Astrocyte of the cerebellum (primary cell): Measurements from ENCODE around the gene CTSH.
A peak's percentile ranks its signal among the peaks of the same experiment; 100 is the strongest.

Experiments used
- DNase-seq: peaks from one replicate; pipeline ENCODE4 v3.0.0-alpha.2; 2011; ENCODE audit warnings: low read depth
- H3K4me3 ChIP-seq: 2 replicates; pipeline ENCODE4 v1.5.1; 2011; ENCODE audit warnings: mild to moderate bottlenecking, low read depth, low read length, moderate library complexity
- in situ Hi-C: cut with HindIII; loops from 2 replicates; pipeline ENCODE4 v1.10.0; 2017; ENCODE audit warnings: low sequenced_read_pairs
- TF ChIP-seq, protein P1 (sequence below): IDR thresholded peaks from 2 replicates; pipeline ENCODE4 v1.5.1; 2012; ENCODE audit warnings: low read length, low read depth, moderate library complexity, mild to moderate bottlenecking; ENCODE audit errors: missing control alignments

The CTSH gene

DNA sequence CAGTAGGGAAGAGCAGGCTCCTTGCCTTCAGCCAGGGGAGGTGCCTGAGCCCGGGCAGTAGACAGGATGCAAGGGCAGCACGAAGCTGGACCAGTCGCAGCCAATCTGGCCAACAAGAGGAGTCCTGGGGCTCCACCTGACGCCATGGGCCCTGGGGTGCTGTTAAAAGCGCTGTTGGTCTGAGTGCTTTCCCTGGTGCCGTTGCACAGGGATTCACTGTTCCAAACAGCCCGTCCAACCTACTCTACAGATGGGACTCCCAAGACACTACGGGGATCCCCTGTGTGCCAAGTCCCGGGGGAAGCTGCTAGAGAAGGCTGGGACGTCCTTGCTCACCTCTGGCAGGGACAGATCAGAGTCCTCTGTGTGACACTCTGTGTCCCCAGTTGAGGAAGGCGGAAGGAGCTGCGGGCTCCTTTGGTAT lies 632 bp downstream of the CTSH start:
- peak overlapping the region; percentile 39 for H3K4me3 ChIP-seq

DNA sequence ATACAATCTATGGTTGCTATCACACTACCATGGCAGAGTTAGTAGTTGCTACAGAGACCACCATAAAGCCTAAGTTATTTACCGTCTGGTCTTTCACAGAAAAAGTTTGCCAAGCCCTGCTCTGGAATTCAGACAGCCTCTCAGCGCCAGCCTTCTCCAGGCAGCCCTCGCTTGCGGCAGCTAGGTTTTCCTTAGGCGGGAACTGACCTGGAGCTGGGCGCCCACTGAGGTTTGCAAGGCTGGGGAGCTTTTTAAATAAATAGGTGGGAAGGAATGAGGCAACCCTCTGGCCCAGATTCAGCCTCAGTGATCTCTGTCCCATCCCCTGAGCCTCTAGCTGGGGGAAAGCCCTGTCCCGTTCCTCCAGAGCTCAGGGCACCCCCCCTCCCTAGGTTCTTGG lies 1.2 kb downstream of the CTSH start:
- TF ChIP-seq, protein P1, sequence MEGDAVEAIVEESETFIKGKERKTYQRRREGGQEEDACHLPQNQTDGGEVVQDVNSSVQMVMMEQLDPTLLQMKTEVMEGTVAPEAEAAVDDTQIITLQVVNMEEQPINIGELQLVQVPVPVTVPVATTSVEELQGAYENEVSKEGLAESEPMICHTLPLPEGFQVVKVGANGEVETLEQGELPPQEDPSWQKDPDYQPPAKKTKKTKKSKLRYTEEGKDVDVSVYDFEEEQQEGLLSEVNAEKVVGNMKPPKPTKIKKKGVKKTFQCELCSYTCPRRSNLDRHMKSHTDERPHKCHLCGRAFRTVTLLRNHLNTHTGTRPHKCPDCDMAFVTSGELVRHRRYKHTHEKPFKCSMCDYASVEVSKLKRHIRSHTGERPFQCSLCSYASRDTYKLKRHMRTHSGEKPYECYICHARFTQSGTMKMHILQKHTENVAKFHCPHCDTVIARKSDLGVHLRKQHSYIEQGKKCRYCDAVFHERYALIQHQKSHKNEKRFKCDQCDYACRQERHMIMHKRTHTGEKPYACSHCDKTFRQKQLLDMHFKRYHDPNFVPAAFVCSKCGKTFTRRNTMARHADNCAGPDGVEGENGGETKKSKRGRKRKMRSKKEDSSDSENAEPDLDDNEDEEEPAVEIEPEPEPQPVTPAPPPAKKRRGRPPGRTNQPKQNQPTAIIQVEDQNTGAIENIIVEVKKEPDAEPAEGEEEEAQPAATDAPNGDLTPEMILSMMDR: no peak
- no peak for DNase-seq
- in situ Hi-C loops: no loop called here
- H3K4me3 ChIP-seq: no peak overlapping the region

More for the DNA sequence above, 632 bp downstream of the CTSH start:
- in situ Hi-C loops: no loop called here
- no peak for DNase-seq
- TF ChIP-seq, protein P1: no peak

DNA sequence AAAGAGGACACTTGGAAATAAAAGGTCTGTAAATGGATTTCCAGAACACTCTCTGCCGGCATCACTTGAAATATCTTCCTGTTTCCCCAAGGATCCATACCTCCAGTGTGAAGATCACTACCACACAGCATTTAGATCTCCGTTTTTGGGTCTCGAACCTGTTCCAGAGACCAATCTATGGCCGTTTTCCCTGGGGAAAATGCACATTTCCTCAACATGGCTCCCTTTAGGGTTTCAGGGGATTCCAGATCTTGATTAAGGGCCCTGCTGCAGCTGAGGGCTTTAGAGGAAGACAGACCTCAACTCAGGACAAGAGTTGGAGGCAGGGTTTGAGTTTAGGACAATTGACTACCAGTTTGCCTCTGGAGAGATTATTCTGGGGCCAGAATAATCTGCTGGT lies 2.1 kb downstream of the CTSH start:
- TF ChIP-seq, protein P1: no peak
- in situ Hi-C loops: no loop called here
- no peak for DNase-seq
- no peak overlapping the region for H3K4me3 ChIP-seq

DNA sequence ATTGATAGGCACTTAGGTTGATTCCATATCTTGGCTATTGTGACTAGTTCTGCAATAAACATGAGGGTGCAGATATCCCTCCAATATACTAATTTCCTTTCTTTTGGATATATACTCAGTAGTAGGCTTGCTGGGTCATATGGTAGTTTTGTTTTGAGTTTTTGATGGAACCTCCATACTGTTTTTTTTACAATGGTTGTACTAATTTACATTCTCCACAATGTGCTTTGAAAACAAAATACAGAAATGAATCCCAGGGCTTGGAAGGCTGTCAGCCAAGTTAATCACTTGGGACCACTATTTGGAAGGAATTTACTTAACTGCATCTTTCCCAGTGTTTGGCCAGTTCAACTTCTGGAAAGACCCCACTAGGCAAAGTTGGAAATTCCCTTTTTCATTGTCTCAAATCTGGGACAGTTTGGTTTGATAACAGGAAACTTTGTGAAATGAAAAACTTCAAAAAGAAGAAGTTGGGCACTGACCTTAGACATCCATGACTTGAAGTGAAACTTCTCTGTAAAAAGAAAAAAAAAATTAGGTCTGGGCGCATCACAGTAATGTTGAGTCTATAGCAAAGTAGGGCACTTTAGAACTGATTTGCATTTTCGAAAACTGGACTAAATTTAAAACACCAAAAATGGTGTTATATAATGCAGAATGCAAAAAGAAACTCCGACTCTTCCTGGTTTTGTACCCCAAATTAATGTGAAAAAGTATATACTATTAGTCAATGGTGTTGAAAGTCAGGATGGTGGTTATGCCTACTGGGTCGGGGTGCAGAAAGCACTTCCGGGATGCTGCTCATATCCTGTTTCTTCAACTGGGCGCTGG lies 6.0 kb downstream of the CTSH start:
- TF ChIP-seq, protein P1: no peak
- in situ Hi-C loops: no loop called here
- no peak overlapping the region for H3K4me3 ChIP-seq
- no peak for DNase-seq

DNA sequence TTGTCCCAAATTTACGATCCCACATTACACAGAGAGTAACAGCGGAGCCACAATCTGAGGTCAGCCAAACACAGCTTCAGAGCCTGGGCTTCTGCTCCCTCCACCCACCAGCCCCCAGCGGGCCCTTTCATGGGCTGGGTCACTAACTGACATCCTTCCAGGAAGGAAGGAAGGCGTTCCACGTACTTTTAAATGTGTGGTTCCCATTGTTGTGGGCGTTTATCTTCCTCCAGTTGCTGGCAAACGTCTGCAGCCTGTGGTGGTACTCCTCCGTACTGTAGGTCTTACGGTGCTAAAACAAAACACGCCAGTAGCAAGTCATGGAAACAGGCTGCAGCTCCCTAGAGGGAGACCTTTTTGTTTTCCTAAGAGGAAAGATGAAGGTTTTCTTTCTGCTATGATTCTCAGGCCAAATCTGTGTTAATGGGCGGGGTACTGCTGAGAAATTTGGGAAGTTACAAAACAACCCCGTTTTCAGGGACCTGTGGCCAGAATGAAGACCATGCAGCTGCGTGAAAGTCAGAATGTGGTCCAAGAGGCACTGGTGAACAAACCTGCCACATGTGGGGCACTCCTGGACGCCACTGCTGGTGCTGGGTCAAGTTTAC lies 7.6 kb downstream of the CTSH start:
- in situ Hi-C loops: no loop called here
- TF ChIP-seq, protein P1: no peak
- no peak overlapping the region for H3K4me3 ChIP-seq
- DNase-seq: no peak

DNA sequence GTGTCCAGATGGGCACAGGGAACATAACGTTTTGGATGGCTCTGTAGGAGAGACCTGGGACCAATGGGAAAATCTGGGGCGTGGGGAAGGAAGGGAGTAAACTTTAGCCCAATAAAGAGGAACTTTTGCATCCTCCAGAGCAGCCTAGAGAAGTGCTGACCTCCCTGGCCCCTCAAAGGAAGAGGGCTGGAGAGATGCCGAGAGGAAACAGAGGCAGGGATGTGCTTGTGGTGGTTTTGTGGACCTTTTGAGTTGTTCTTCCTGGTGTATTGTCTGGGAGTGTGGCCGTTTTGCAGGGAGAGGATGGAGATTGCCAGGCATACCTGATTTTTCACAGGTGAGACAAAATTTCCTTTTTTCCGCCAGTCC lies 10.2 kb downstream of the CTSH start:
- TF ChIP-seq, protein P1: no peak
- DNase-seq: no peak
- no peak overlapping the region for H3K4me3 ChIP-seq
- in situ Hi-C loops: no loop called here
